Glutamatergic neuron (in vitro differentiated cells): Measurements from ENCODE around the gene EVI5. TPM values are rescaled to one million over a fixed set of nuclear protein-coding genes. Genes with fewer than 3 reads are reported as not detected.

Experiments used
- DNase-seq: peaks from one replicate; pipeline ENCODE4 v3.0.0; 2022
- H3K27ac Mint-ChIP-seq: one replicate; pipeline ENCODE4 v1.8.0; 2020; ENCODE audit warnings: mild to moderate bottlenecking, mixed read lengths, inconsistent platforms; ENCODE audit not compliant: unreplicated experiment
- H3K27me3 Mint-ChIP-seq: one replicate; pipeline ENCODE4 v1.8.0; 2020; ENCODE audit warnings: mild to moderate bottlenecking, moderate library complexity, mixed read lengths, inconsistent platforms; ENCODE audit not compliant: unreplicated experiment
- H3K36me3 Mint-ChIP-seq: one replicate; pipeline ENCODE4 v1.8.0; 2020; ENCODE audit warnings: mild to moderate bottlenecking, mixed read lengths, inconsistent platforms; ENCODE audit not compliant: unreplicated experiment
- H3K4me1 Mint-ChIP-seq: one replicate; pipeline ENCODE4 v1.8.0; 2020; ENCODE audit warnings: mild to moderate bottlenecking, low read depth, mixed read lengths, inconsistent platforms; ENCODE audit not compliant: unreplicated experiment
- H3K4me3 Mint-ChIP-seq: one replicate; pipeline ENCODE4 v1.8.0; 2020; ENCODE audit warnings: mild to moderate bottlenecking, mixed read lengths, inconsistent platforms; ENCODE audit not compliant: unreplicated experiment
- H3K9me3 Mint-ChIP-seq: one replicate; pipeline ENCODE4 v1.8.0; 2020; ENCODE audit warnings: mild to moderate bottlenecking, moderate library complexity, mixed read lengths, inconsistent platforms; ENCODE audit not compliant: unreplicated experiment
- CTCF ChIP-seq: fragments of 200-600 bp; sonication (generic); IDR thresholded peaks from one replicate; pipeline ENCODE4 v1.5.0; 2021; ENCODE audit not compliant: partially characterized antibody, unreplicated experiment
- total RNA-seq: library from RNA; stranded (reverse); fragmentation: NEBNext Ultra II Directional; extraction: Animal tissue kit (Norgen Biotek cat#: 25700); gene quantifications from one replicate; pipeline ENCODE4 v1.2.1, GENCODE V29; 2021; ENCODE audit not compliant: unreplicated experiment

EVI5 gene
- total RNA-seq, 1 donor from 2014 or later = 19.5 TPM

- no peak for DNase-seq
- no peak for TF ChIP-seq CTCF
- Mint-ChIP-seq H3K36me3 (peaks cover 11% of the 10 kb centered on the region), H3K4me1 (peaks cover 5% of the 10 kb centered on the region), H3K27me3 (peaks cover 19% of the 10 kb centered on the region), H3K27ac (no peak overlapping the region), H3K9me3 (peaks cover 5% of the 10 kb centered on the region), H3K4me3 (no peak overlapping the region)
These were observed 309.9 kb downstream of the EVI5 start for GRCh38 chr1:92475029-92475428.

- no peak for TF ChIP-seq CTCF
- no peak overlapping the region for H3K27ac Mint-ChIP-seq
- DNase-seq = no peak
- H3K4me3 Mint-ChIP-seq = no peak overlapping the region
- H3K27me3 Mint-ChIP-seq = peaks cover 10% of the 10 kb centered on the region
- no peaks in the 10 kb centered on the region for H3K4me1 Mint-ChIP-seq
- no peaks in the 10 kb centered on the region for H3K9me3 Mint-ChIP-seq
- H3K36me3 Mint-ChIP-seq = no peaks in the 10 kb centered on the region
These were observed 311.0 kb downstream of the EVI5 start for GRCh38 chr1:92473781-92474495.

- Mint-ChIP-seq H3K9me3 (no peaks in the 10 kb centered on the region), H3K4me1 (no peaks in the 10 kb centered on the region), H3K36me3 (no peaks in the 10 kb centered on the region), H3K4me3 (no peak overlapping the region), H3K27me3 (no peaks in the 10 kb centered on the region), H3K27ac (no peak overlapping the region)
- no peak for DNase-seq
- no peak for TF ChIP-seq CTCF
These were observed 314.7 kb downstream of the EVI5 start for GRCh38 chr1:92470216-92470615.

- no peaks in the 10 kb centered on the region for H3K9me3 Mint-ChIP-seq
- H3K4me1 Mint-ChIP-seq = no peaks in the 10 kb centered on the region
- DNase-seq = no peak
- no peak overlapping the region for H3K4me3 Mint-ChIP-seq
- H3K27ac Mint-ChIP-seq = no peak overlapping the region
- H3K36me3 Mint-ChIP-seq = no peaks in the 10 kb centered on the region
- H3K27me3 Mint-ChIP-seq = no peaks in the 10 kb centered on the region
- TF ChIP-seq CTCF = no peak
These were observed 318.1 kb downstream of the EVI5 start for GRCh38 chr1:92466683-92467352.

- H3K27me3 Mint-ChIP-seq = no peaks in the 10 kb centered on the region
- DNase-seq = no peak
- no peaks in the 10 kb centered on the region for H3K4me1 Mint-ChIP-seq
- no peak overlapping the region for H3K4me3 Mint-ChIP-seq
- TF ChIP-seq CTCF = no peak
- H3K36me3 Mint-ChIP-seq = no peaks in the 10 kb centered on the region
- H3K27ac Mint-ChIP-seq = no peak overlapping the region
- H3K9me3 Mint-ChIP-seq = no peaks in the 10 kb centered on the region
These were observed 319.7 kb downstream of the EVI5 start for GRCh38 chr1:92465256-92465647.
